H9 (cell line): ENCODE results near the gene TM2D1. TPM values are rescaled to one million over a fixed set of nuclear protein-coding genes. Genes with fewer than 3 reads are reported as not detected.

ENCODE experiments used
- DNase-seq: peaks from one replicate; pipeline ENCODE4 v3.0.0-alpha.2; 2017
- H2AFZ ChIP-seq: one replicate; pipeline ENCODE4 v1.6.1; 2013; ENCODE audit warnings: mild to moderate bottlenecking, low read length, control low read depth, moderate library complexity
- H2AK5ac ChIP-seq: 2 replicates; pipeline ENCODE4 v1.6.1; 2013; ENCODE audit warnings: low read length, control low read depth, mixed read lengths; ENCODE audit not compliant: insufficient read length
- H2BK120ac ChIP-seq: one replicate; pipeline ENCODE4 v1.6.1; 2013; ENCODE audit warnings: low read depth, mild to moderate bottlenecking, low read length, control low read depth, inconsistent platforms; ENCODE audit not compliant: poor library complexity, severe bottlenecking
- H2BK12ac ChIP-seq: 2 replicates; pipeline ENCODE4 v1.6.1; 2013; ENCODE audit warnings: low read length, control low read depth, mixed read lengths, low read depth; ENCODE audit not compliant: insufficient read length
- H2BK15ac ChIP-seq: 2 replicates; pipeline ENCODE4 v1.6.1; 2013; ENCODE audit warnings: low read depth, low read length, control low read depth
- H2BK20ac ChIP-seq: one replicate; pipeline ENCODE4 v1.6.1; 2013; ENCODE audit warnings: low read depth, mild to moderate bottlenecking, low read length, control low read depth, inconsistent platforms; ENCODE audit not compliant: poor library complexity, severe bottlenecking
- H2BK5ac ChIP-seq: 2 replicates; pipeline ENCODE4 v1.6.1; 2013; ENCODE audit warnings: low read length, control low read depth, mixed read lengths; ENCODE audit not compliant: insufficient read length
- H3K14ac ChIP-seq: 2 replicates; pipeline ENCODE4 v1.6.1; 2013; ENCODE audit warnings: low read length, control low read depth; ENCODE audit not compliant: insufficient read depth
- H3K18ac ChIP-seq: 2 replicates; pipeline ENCODE4 v1.6.1; 2013; ENCODE audit warnings: low read depth, mild to moderate bottlenecking, mixed read lengths, low read length, control low read depth; ENCODE audit not compliant: insufficient read length
- H3K23ac ChIP-seq: 2 replicates; pipeline ENCODE4 v1.6.1; 2013; ENCODE audit warnings: low read length, control low read depth, mixed read lengths, low read depth; ENCODE audit not compliant: insufficient read length
- H3K23me2 ChIP-seq: 2 replicates; pipeline ENCODE4 v1.6.1; 2013; ENCODE audit warnings: low read depth, mild to moderate bottlenecking, mixed read lengths, low read length, control low read depth; ENCODE audit not compliant: insufficient read length, poor library complexity, severe bottlenecking
- H3K27ac ChIP-seq: 2 replicates; pipeline ENCODE4 v1.5.1; 2013; ENCODE audit warnings: low read length, control low read depth, mixed read lengths, low read depth; ENCODE audit not compliant: insufficient read length
- H3K27me3 ChIP-seq: 2 replicates; pipeline ENCODE4 v1.6.1; 2013; ENCODE audit warnings: low read length, control low read depth, inconsistent platforms; ENCODE audit not compliant: insufficient read depth
- H3K4ac ChIP-seq: 2 replicates; pipeline ENCODE4 v1.6.1; 2013; ENCODE audit warnings: low read depth, mild to moderate bottlenecking, control low read depth, inconsistent platforms, low read length, moderate library complexity
- H3K4me1 ChIP-seq: 2 replicates; pipeline ENCODE4 v1.6.1; 2013; ENCODE audit warnings: low read length, control low read depth, inconsistent platforms; ENCODE audit not compliant: insufficient read depth
- H3K4me2 ChIP-seq: 2 replicates; pipeline ENCODE4 v1.6.1; 2013; ENCODE audit warnings: low read length, control low read depth, mixed read lengths; ENCODE audit not compliant: insufficient read length, insufficient read depth
- H3K56ac ChIP-seq: 2 replicates; pipeline ENCODE4 v1.6.1; 2013; ENCODE audit warnings: low read depth, mild to moderate bottlenecking, mixed read lengths, low read length, control low read depth; ENCODE audit not compliant: insufficient read length
- H3K79me1 ChIP-seq: 2 replicates; pipeline ENCODE4 v1.6.1; 2013; ENCODE audit warnings: low read depth, mild to moderate bottlenecking, moderate library complexity, low read length, control low read depth, inconsistent platforms; ENCODE audit not compliant: insufficient read depth, poor library complexity, severe bottlenecking
- H3K79me2 ChIP-seq: 2 replicates; pipeline ENCODE4 v1.6.1; 2013; ENCODE audit warnings: low read length, control low read depth, inconsistent platforms; ENCODE audit not compliant: insufficient read depth
- H3K9ac ChIP-seq: 2 replicates; pipeline ENCODE4 v1.6.1; 2013; ENCODE audit warnings: low read length, control low read depth, mixed read lengths; ENCODE audit not compliant: insufficient read length; ENCODE audit errors: extremely low read depth
- H3K9me3 ChIP-seq: one replicate; pipeline ENCODE4 v1.6.1; 2013; ENCODE audit warnings: low read depth, low read length, inconsistent platforms; ENCODE audit not compliant: control insufficient read depth
- H3T11ph ChIP-seq: one replicate; pipeline ENCODE4 v1.6.1; 2013; ENCODE audit warnings: mild to moderate bottlenecking, low read length, control low read depth, inconsistent platforms
- H4K20me1 ChIP-seq: one replicate; pipeline ENCODE4 v1.6.1; 2013; ENCODE audit not compliant: control insufficient read depth, insufficient read length, insufficient read depth
- H4K5ac ChIP-seq: 2 replicates; pipeline ENCODE4 v1.6.1; 2013; ENCODE audit warnings: low read depth, mild to moderate bottlenecking, mixed read lengths, low read length, control low read depth; ENCODE audit not compliant: insufficient read length
- H4K8ac ChIP-seq: replicated peaks from 2 replicates; pipeline ENCODE4 v1.6.1; 2013; ENCODE audit warnings: low read length, control low read depth, mixed read lengths, low read depth; ENCODE audit not compliant: insufficient read length
- H4K91ac ChIP-seq: 2 replicates; pipeline ENCODE4 v1.6.1; 2013; ENCODE audit warnings: low read depth, mild to moderate bottlenecking, moderate library complexity, mixed read lengths, low read length, control low read depth; ENCODE audit not compliant: insufficient read length
- H3K27ac Mint-ChIP-seq, 3 experiments: 2 replicates in 2 of 3; 3 replicates in 1 of 3; pipeline ENCODE4 v1.8.0; 2020 to 2021; ENCODE audit warnings: mixed read lengths in 3 of 3, mild to moderate bottlenecking in 1 of 3, moderate library complexity in 1 of 3
- H3K27me3 Mint-ChIP-seq: 2 replicates; pipeline ENCODE4 v1.8.0; 2021; ENCODE audit warnings: low read depth, mild to moderate bottlenecking, moderate library complexity, mixed read lengths
- H3K36me3 Mint-ChIP-seq, 3 experiments: 2 replicates in 2 of 3; 3 replicates in 1 of 3; pipeline ENCODE4 v1.8.0; 2020 to 2021; ENCODE audit warnings: low read depth in 3 of 3, mixed read lengths in 3 of 3; ENCODE audit not compliant: insufficient read depth in 1 of 3
- H3K4me1 Mint-ChIP-seq, 2 experiments: 2 replicates each; pipeline ENCODE4 v1.8.0; 2020; ENCODE audit warnings: mixed read lengths in 2 of 2
- H3K4me3 Mint-ChIP-seq, 2 experiments: 2 replicates in 1 of 2; 3 replicates in 1 of 2; pipeline ENCODE4 v1.8.0; 2020 to 2021; ENCODE audit warnings: mild to moderate bottlenecking in 2 of 2, mixed read lengths in 2 of 2, moderate library complexity in 1 of 2
- H3K9me3 Mint-ChIP-seq, 2 experiments: 2 replicates in 1 of 2; 3 replicates in 1 of 2; pipeline ENCODE4 v1.8.0; 2020; ENCODE audit warnings: mild to moderate bottlenecking in 2 of 2, mixed read lengths in 2 of 2, moderate library complexity in 1 of 2
- WGBS: extraction: QIAGEN DNeasy Blood & Tissue Kit; methylation state at CpG from one replicate; pipeline ENCODE4 v1.1.7; 2013; ENCODE audit warnings: missing lambda C conversion rate, low lambda C conversion rate, mixed read lengths; ENCODE audit not compliant: insufficient read length; ENCODE audit errors: extremely low coverage; 5-methylcytosine and 5-hydroxymethylcytosine counted together
- total RNA-seq: library from RNA; stranded (reverse); gene quantifications from 2 replicates; pipeline ENCODE4 v1.2.1, GENCODE V29; 2021
- TF ChIP-seq, protein P1 (sequence below): fragments of 200-600 bp; sonication (generic); conservative IDR thresholded peaks from 3 replicates; pipeline ENCODE4 v1.8.0; 2021; ENCODE audit warnings: antibody characterized with exemption, mild to moderate bottlenecking

The TM2D1 gene
- total RNA-seq, 1 experiment from 2014 or later: 20.3 TPM

DNA sequence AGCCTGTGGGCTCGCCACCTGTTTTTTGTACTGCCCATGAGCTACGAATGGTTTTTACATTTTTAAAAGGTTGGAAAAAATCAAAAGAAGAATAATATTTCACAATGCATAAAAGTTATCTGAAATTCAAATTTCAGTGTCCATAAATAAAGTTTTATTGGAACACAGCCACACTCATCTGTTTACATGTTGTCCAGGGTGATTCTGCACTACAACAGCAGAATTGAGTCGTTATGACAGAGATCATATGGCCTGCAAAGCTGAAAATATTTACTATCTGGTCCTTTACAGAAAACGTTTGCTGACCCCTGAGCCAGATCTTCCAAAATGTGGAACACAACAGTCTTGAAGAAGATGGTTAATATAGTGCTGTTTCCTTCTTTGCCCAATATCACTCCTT lies 89.4 kb downstream of the TM2D1 start:
- Histone ChIP-seq H2BK15ac (no peak overlapping the region), H3T11ph (no peak overlapping the region), H2BK120ac (no peak overlapping the region), H3K18ac (no peak overlapping the region), H4K91ac (no peak overlapping the region), H3K4ac (no peak overlapping the region), H3K9ac (no peak overlapping the region), H2BK5ac (no peak overlapping the region), H3K23me2 (no peaks in the 10 kb centered on the region), H4K5ac (no peak overlapping the region), H2BK12ac (no peak overlapping the region), H3K27ac (no peak overlapping the region), H3K56ac (no peak overlapping the region), H4K20me1 (no peaks in the 10 kb centered on the region), H3K79me1 (no peaks in the 10 kb centered on the region), H3K23ac (no peak overlapping the region), H2BK20ac (no peak overlapping the region), H4K8ac (no peak overlapping the region), H3K4me2 (no peak overlapping the region), H3K27me3 (no peaks in the 10 kb centered on the region), H3K4me1 (peaks cover 2% of the 10 kb centered on the region; the same call in 1 of the 2 replicates), H3K9me3 (no peaks in the 10 kb centered on the region), H2AK5ac (no peak overlapping the region), H3K79me2 (no peaks in the 10 kb centered on the region), H2AFZ (no peak overlapping the region), H3K14ac (no peak overlapping the region)
- Mint-ChIP-seq H3K4me1 (peaks cover 15 to 16% of the 10 kb centered on the region in 2 experiments), H3K9me3 (no peaks in the 10 kb centered on the region), H3K27me3 (peaks cover 6% of the 10 kb centered on the region), H3K4me3 (no peak overlapping the region), H3K36me3 (no peaks in the 10 kb centered on the region), H3K27ac (no peak overlapping the region)
- no CpG with 5 or more reads among the region's 4 CpGs for WGBS
- no peak for DNase-seq
- TF ChIP-seq, protein P1, sequence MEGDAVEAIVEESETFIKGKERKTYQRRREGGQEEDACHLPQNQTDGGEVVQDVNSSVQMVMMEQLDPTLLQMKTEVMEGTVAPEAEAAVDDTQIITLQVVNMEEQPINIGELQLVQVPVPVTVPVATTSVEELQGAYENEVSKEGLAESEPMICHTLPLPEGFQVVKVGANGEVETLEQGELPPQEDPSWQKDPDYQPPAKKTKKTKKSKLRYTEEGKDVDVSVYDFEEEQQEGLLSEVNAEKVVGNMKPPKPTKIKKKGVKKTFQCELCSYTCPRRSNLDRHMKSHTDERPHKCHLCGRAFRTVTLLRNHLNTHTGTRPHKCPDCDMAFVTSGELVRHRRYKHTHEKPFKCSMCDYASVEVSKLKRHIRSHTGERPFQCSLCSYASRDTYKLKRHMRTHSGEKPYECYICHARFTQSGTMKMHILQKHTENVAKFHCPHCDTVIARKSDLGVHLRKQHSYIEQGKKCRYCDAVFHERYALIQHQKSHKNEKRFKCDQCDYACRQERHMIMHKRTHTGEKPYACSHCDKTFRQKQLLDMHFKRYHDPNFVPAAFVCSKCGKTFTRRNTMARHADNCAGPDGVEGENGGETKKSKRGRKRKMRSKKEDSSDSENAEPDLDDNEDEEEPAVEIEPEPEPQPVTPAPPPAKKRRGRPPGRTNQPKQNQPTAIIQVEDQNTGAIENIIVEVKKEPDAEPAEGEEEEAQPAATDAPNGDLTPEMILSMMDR: no peak
